Uterus (tissue), 4 donors: ENCODE results near the gene TMEM117. TPM values are rescaled to one million over a fixed set of nuclear protein-coding genes. Genes with fewer than 3 reads are reported as not detected.
A peak's percentile ranks its signal among the peaks of the same experiment; 100 is the strongest.

Experiments used
- DNase-seq, 2 donors: peaks; one replicate each; pipeline ENCODE4 v3.0.0-alpha.2; 2019 to 2020
- H3K27ac ChIP-seq, 2 donors: fragments of 200-600 bp; sonication (generic); 1 replicate in 1 of 2; 2 replicates in 1 of 2; pipeline ENCODE4 v1.5.1; 2016 to 2018
- H3K27me3 ChIP-seq, 2 donors: fragments of 200-600 bp; sonication (generic); one replicate each; pipeline ENCODE4 v1.5.1; 2018 to 2019; ENCODE audit warnings: control low read depth in 1 of 2
- H3K36me3 ChIP-seq, 2 donors: fragments of 200-600 bp; sonication (generic); one replicate each; pipeline ENCODE4 v1.5.1; 2019; ENCODE audit warnings: control low read depth in 1 of 2
- H3K4me1 ChIP-seq, 2 donors: fragments of 200-600 bp; sonication (generic); one replicate each; pipeline ENCODE4 v1.5.1; 2018 to 2019; ENCODE audit warnings: control low read depth in 1 of 2
- H3K4me3 ChIP-seq, 2 donors: fragments of 200-600 bp; sonication (generic); 1 replicate in 1 of 2; 2 replicates in 1 of 2; pipeline ENCODE4 v1.5.1; 2018 to 2019; ENCODE audit warnings: mild to moderate bottlenecking in 1 of 2
- H3K9me3 ChIP-seq, 2 donors: fragments of 200-600 bp; sonication (generic); one replicate each; pipeline ENCODE4 v1.5.1; 2019; ENCODE audit warnings: control low read depth in 1 of 2
- CTCF ChIP-seq, 4 experiments: fragments of 200-600 bp in 2 of 4; fragments of 450-650 bp in 2 of 4; sonication (generic) in 2 of 4; IDR thresholded peaks; one replicate each; pipeline ENCODE4 v1.5.1; 2016 to 2019; ENCODE audit warnings: antibody characterized with exemption in 4 of 4, mild to moderate bottlenecking in 2 of 4, moderate library complexity in 1 of 4
- POLR2A ChIP-seq, 2 donors: fragments of 450-650 bp; IDR thresholded peaks; one replicate each; pipeline ENCODE4 v1.6.1; 2016; ENCODE audit warnings: antibody characterized with exemption in 2 of 2, mild to moderate bottlenecking in 1 of 2, moderate library complexity in 1 of 2
- intact Hi-C: fragments of 100-400 bp; cut with DNase I; formaldehyde crosslinking; loops from one replicate; pipeline ENCODE4 v1.15.1; 2023; ENCODE audit warnings: low total_unique reads
- total RNA-seq, 4 donors: library from RNA; depleted of rRNA in 3 of 4; stranded (reverse); fragments of >200 nt in 3 of 4; gene quantifications; one replicate each; pipeline versions ENCODE4 v1.1.0 to v1.2.4, GENCODE V29; 2014 to 2023
- donor health status: DM: yes; HTN: yes; CAD: no.

TMEM117 gene
- total RNA-seq, 4 donors from 2014 or later = 1.0 to 34.4 (median 6.1) TPM

DNA sequence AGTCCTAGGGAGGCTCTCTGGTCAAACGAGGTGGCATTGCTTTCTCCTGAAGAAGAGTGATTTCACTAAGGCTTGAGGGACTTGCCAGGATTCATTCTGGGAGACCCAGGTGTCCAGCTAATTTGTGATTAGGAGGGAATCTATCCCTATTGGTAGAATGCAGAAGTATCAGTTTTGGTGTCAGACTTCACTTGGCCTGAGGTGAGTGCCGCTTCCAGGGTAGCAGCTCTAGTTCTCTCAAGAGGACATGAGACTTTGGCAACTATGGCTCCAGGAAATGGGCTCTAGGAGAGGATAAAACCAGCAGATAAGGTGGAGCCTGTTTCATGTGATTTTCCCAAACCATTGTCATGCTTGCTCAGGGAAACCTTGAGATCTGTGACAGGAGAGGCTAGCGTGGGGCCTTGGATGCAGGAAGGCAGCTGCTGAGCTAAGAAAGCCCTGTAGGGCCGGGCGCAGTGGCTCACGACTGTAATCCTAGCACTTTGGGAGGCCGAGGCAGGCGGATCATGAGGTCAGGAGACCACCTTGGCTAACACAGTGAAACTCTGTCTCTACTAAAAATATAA lies 11.6 kb upstream of the TMEM117 start:
- H3K36me3 ChIP-seq = no peaks in the 10 kb centered on the region
- H3K27ac ChIP-seq = no peak overlapping the region
- intact Hi-C loops = no loop called here
- H3K27me3 ChIP-seq = no peaks in the 10 kb centered on the region
- H3K4me3 ChIP-seq = no peak overlapping the region
- no peaks in the 10 kb centered on the region for H3K4me1 ChIP-seq
- H3K9me3 ChIP-seq = no peaks in the 10 kb centered on the region
- DNase-seq = no peak
- TF ChIP-seq CTCF (IDR thresholded peaks at IDR 0.05) (no peak), POLR2A (IDR thresholded peaks at IDR 0.05) (no peak)

- intact Hi-C loops = no loop called here
- DNase-seq = no peak
- Histone ChIP-seq H3K36me3 (no peaks in the 10 kb centered on the region), H3K4me1 (no peaks in the 10 kb centered on the region), H3K27ac (no peak overlapping the region), H3K9me3 (no peaks in the 10 kb centered on the region), H3K4me3 (no peak overlapping the region), H3K27me3 (no peaks in the 10 kb centered on the region)
- no peak for TF ChIP-seq CTCF (IDR thresholded peaks at IDR 0.05)
- no peak for TF ChIP-seq POLR2A (IDR thresholded peaks at IDR 0.05)
Observed at GRCh38 chr12:43826681-43827080, 9.2 kb upstream of the TMEM117 start.

DNA sequence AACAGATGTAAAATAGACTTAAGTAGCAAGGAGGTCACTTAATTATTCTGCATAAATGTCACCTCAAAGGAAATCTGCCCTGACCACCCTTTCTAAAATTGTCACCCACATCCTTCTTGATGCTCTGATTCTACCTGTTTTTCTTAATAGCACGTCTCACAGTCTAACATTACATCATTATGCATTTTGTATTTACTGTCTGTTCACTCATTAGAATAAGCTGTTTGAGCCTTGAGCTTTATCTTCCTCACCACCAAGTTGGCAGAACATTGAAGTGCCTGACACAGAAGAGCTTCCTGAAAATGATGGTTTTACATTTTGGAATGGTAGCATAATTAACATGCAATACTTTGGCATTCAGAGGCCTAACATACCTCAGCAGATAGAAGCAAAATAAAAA lies 8.8 kb upstream of the TMEM117 start:
- Histone ChIP-seq H3K36me3 (no peaks in the 10 kb centered on the region), H3K4me1 (no peaks in the 10 kb centered on the region), H3K27me3 (no peaks in the 10 kb centered on the region), H3K9me3 (no peaks in the 10 kb centered on the region), H3K27ac (no peak overlapping the region), H3K4me3 (no peak overlapping the region)
- intact Hi-C loops = no loop called here
- no peak for DNase-seq
- TF ChIP-seq POLR2A (IDR thresholded peaks at IDR 0.05) (no peak), CTCF (IDR thresholded peaks at IDR 0.05) (no peak)

DNA sequence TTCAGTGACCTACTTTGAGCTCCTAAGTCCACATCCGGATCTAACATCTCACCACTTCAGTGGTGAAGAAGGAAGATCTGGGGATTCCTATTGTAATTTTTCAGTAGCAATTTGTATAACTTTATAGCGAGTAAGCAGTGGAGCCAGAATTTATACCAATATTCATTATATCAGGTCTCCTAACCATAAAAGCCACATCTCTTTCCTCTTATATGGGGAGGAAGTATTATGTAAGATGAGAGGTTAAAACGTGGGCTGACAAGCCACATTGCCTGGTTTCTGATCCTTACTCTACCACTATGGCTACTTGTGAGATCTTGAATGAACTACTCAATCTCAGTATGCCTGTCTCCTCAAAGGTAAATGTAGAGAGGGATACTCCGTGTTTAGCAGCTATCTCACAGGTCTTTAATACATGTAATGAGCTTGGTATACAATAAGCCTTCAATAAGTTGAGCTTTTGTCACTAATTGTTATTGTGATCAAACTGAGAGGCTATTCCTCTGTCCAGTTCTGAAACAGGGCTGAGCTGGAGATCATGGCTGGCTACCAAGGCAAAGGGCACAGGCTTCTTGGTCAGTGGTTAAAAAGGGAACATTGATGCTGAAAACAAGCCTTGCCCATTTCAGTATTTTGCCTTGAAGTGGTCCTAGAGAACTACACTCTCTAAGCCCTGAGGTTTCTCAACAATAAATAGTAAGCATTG lies 3.3 kb upstream of the TMEM117 start:
- no peaks in the 10 kb centered on the region for H3K36me3 ChIP-seq
- H3K27me3 ChIP-seq = no peaks in the 10 kb centered on the region
- no peaks in the 10 kb centered on the region for H3K4me1 ChIP-seq
- H3K4me3 ChIP-seq = no peak overlapping the region
- no peak for TF ChIP-seq POLR2A (IDR thresholded peaks at IDR 0.05)
- TF ChIP-seq CTCF (IDR thresholded peaks at IDR 0.05) = no peak
- H3K9me3 ChIP-seq = no peaks in the 10 kb centered on the region
- intact Hi-C loops = no loop called here
- DNase-seq = no peak
- H3K27ac ChIP-seq = no peak overlapping the region

DNA sequence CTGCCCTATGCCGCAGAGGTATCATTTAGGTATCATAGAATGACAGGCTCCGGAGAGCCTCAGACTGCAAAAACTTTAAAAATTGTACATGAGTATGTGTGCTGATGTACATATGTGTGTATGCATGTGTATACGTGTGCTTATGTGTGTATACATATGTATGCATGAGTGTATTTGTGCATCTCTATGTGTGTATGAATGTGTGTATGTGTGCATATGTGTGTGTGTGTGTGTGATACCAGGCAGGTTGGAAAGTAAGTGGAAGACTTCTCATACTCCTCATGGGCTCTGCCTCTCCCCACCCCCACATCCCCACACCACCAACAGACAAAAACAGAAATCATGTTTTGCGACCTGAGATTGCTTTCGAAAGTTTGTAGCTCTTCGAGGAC lies 621 bp upstream of the TMEM117 start:
- TF ChIP-seq POLR2A (IDR thresholded peaks at IDR 0.05) (no peak), CTCF (IDR thresholded peaks at IDR 0.05) (no peak)
- no peak for DNase-seq
- peak overlapping the region; percentile 50 to 71 for H3K4me3 ChIP-seq

More for the DNA sequence above, 621 bp upstream of the TMEM117 start:
- Histone ChIP-seq H3K36me3 (no peaks in the 10 kb centered on the region), H3K4me1 (no peaks in the 10 kb centered on the region), H3K9me3 (no peaks in the 10 kb centered on the region), H3K27me3 (no peaks in the 10 kb centered on the region), H3K27ac (peak overlapping the region; percentile 86 to 89)
- intact Hi-C loops = no loop called here
